HG03442 (cell line): ENCODE results near the gene TEX51.

Source experiments
- ATAC-seq: cut with Tn5 transposase; IDR thresholded peaks from one replicate; pipeline ENCODE4 v1.9.1; 2021; ENCODE audit warnings: mild to moderate bottlenecking, moderate library complexity; ENCODE audit not compliant: unreplicated experiment

The TEX51 gene

GRCh38 chr2:126911111-126911796 is 12.6 kb downstream of the TEX51 start:
- no peak for ATAC-seq

GRCh38 chr2:126912201-126912600 is 13.5 kb downstream of the TEX51 start:
- no peak for ATAC-seq

GRCh38 chr2:126913329-126913728 is 14.6 kb downstream of the TEX51 start:
- no peak for ATAC-seq

- ATAC-seq, result no peak
Observed at GRCh38 chr2:126913881-126914615, 15.4 kb downstream of the TEX51 start.

- no peak for ATAC-seq
Observed at GRCh38 chr2:126914811-126915500, 16.3 kb downstream of the TEX51 start.

GRCh38 chr2:126915903-126916302 is 17.2 kb downstream of the TEX51 start:
- no peak for ATAC-seq

- no peak for ATAC-seq
Observed at GRCh38 chr2:126916744-126917143, 18.1 kb downstream of the TEX51 start.

- no peak for ATAC-seq
Observed at GRCh38 chr2:126921066-126921465, 22.4 kb downstream of the TEX51 start.

GRCh38 chr2:126930970-126931590 is 32.4 kb downstream of the TEX51 start:
- ATAC-seq, result no peak

- no peak for ATAC-seq
Observed at GRCh38 chr2:126932529-126932928, 33.8 kb downstream of the TEX51 start.

- no peak for ATAC-seq
Observed at GRCh38 chr2:126932966-126933710, 34.4 kb downstream of the TEX51 start.

GRCh38 chr2:126933711-126934091 is 35.0 kb downstream of the TEX51 start:
- ATAC-seq, result no peak

GRCh38 chr2:126934809-126935208 is 36.1 kb downstream of the TEX51 start:
- ATAC-seq, result no peak

GRCh38 chr2:126935774-126936173 is 37.1 kb downstream of the TEX51 start:
- ATAC-seq, result no peak

- no peak for ATAC-seq
Observed at GRCh38 chr2:126936219-126936723, 37.6 kb downstream of the TEX51 start.

- no peak for ATAC-seq
Observed at GRCh38 chr2:126940331-126940730, 41.6 kb downstream of the TEX51 start.

GRCh38 chr2:126942427-126943203 is 43.9 kb downstream of the TEX51 start:
- no peak for ATAC-seq

- no peak for ATAC-seq
Observed at GRCh38 chr2:126943612-126944348, 45.1 kb downstream of the TEX51 start.

- no peak for ATAC-seq
Observed at GRCh38 chr2:126945118-126945517, 46.4 kb downstream of the TEX51 start.
